BE2C (cell line): ENCODE measurements around the gene CHST11.
"Not testable (repeated sequence)": the region's sequence is repeated elsewhere in the genome, so short reads cannot be mapped to it uniquely, and the experiment has no call there.

Experiments used
- DNase-seq: peaks from one replicate; pipeline ENCODE4 v3.0.0-alpha.2; 2020
- H3K27me3 ChIP-seq: fragments of 250-450 bp; sonication (Bioruptor Pico); 2 replicates; pipeline ENCODE4 v1.5.1; 2020; ENCODE audit warnings: mild to moderate bottlenecking
- H3K36me3 ChIP-seq: fragments of 250-450 bp; sonication (Bioruptor Pico); 2 replicates; pipeline ENCODE4 v1.5.1; 2020; ENCODE audit warnings: mild to moderate bottlenecking
- H3K4me1 ChIP-seq: fragments of 250-450 bp; sonication (Bioruptor Pico); 2 replicates; pipeline ENCODE4 v1.5.1; 2020
- H3K4me3 ChIP-seq: 2 replicates; pipeline ENCODE4 v1.5.1; 2011; ENCODE audit warnings: low read depth, low read length
- H3K9me3 ChIP-seq: fragments of 250-450 bp; sonication (Bioruptor Pico); 2 replicates; pipeline ENCODE4 v1.5.1; 2020
- CTCF ChIP-seq: IDR thresholded peaks from 2 replicates; pipeline ENCODE4 v1.5.1; 2012; ENCODE audit warnings: mild to moderate bottlenecking, low read depth, low read length

The CHST11 gene

GRCh38 chr12:104799458-104799857 lies 342.7 kb downstream of the CHST11 start:
- no peak for DNase-seq
- TF ChIP-seq CTCF = no peak
- Histone ChIP-seq H3K4me3 (no peak overlapping the region), H3K27me3 (no peaks in the 10 kb centered on the region), H3K9me3 (no peaks in the 10 kb centered on the region), H3K36me3 (no peaks in the 10 kb centered on the region), H3K4me1 (no peaks in the 10 kb centered on the region; the same call in 1 of the 2 replicates)

GRCh38 chr12:104801005-104801404 lies 344.3 kb downstream of the CHST11 start:
- TF ChIP-seq CTCF = no peak
- no peak for DNase-seq
- no peak overlapping the region for H3K4me3 ChIP-seq
- H3K27me3 ChIP-seq = no peaks in the 10 kb centered on the region
- H3K4me1 ChIP-seq = no peaks in the 10 kb centered on the region; the same call in 1 of the 2 replicates
- no peaks in the 10 kb centered on the region for H3K9me3 ChIP-seq
- H3K36me3 ChIP-seq = no peaks in the 10 kb centered on the region

- no peak for TF ChIP-seq CTCF
- no peaks in the 10 kb centered on the region for H3K36me3 ChIP-seq
- no peak for DNase-seq
- H3K4me3 ChIP-seq = no peak overlapping the region
- H3K9me3 ChIP-seq = no peaks in the 10 kb centered on the region
- H3K27me3 ChIP-seq = no peaks in the 10 kb centered on the region
- no peaks in the 10 kb centered on the region; the same call in 1 of the 2 replicates for H3K4me1 ChIP-seq
Observed at GRCh38 chr12:104801427-104801826, 344.7 kb downstream of the CHST11 start.

GRCh38 chr12:104802208-104802607 lies 345.5 kb downstream of the CHST11 start:
- no peaks in the 10 kb centered on the region; the same call in 1 of the 2 replicates for H3K4me1 ChIP-seq
- no peak overlapping the region for H3K4me3 ChIP-seq
- no peaks in the 10 kb centered on the region for H3K36me3 ChIP-seq
- TF ChIP-seq CTCF = no peak
- no peaks in the 10 kb centered on the region for H3K27me3 ChIP-seq
- DNase-seq = no peak
- H3K9me3 ChIP-seq = no peaks in the 10 kb centered on the region

- DNase-seq = no peak
- Histone ChIP-seq H3K4me1 (no peaks in the 10 kb centered on the region; the same call in 1 of the 2 replicates), H3K27me3 (no peaks in the 10 kb centered on the region), H3K9me3 (no peaks in the 10 kb centered on the region), H3K4me3 (no peak overlapping the region), H3K36me3 (no peaks in the 10 kb centered on the region)
- TF ChIP-seq CTCF = no peak
Observed at GRCh38 chr12:104805186-104805585, 348.4 kb downstream of the CHST11 start.

- not testable (repeated sequence) for DNase-seq, H3K4me1 ChIP-seq, H3K4me3 ChIP-seq, H3K9me3 ChIP-seq, H3K27me3 ChIP-seq, H3K36me3 ChIP-seq
Observed at GRCh38 chr12:104806194-104806593, 349.4 kb downstream of the CHST11 start.

- Histone ChIP-seq H3K4me1 (no peaks in the 10 kb centered on the region; the same call in 1 of the 2 replicates), H3K4me3 (no peak overlapping the region), H3K27me3 (no peaks in the 10 kb centered on the region), H3K9me3 (no peaks in the 10 kb centered on the region), H3K36me3 (no peaks in the 10 kb centered on the region)
- DNase-seq = no peak
- no peak for TF ChIP-seq CTCF
Observed at GRCh38 chr12:104809251-104809650, 352.5 kb downstream of the CHST11 start.
